Sigmoid colon (tissue), 7 donors: ENCODE data around the gene ABCB1. TPM values are rescaled to one million over a fixed set of nuclear protein-coding genes. Genes with fewer than 3 reads are reported as not detected.

ENCODE experiments used
- DNase-seq: peaks from one replicate; pipeline ENCODE4 v3.0.0-alpha.2; 2019
- H3K27ac ChIP-seq, 4 donors: fragments of 200-600 bp; sonication (generic); one replicate each; pipeline ENCODE4 v1.5.1; 2016 to 2019; ENCODE audit warnings: mild to moderate bottlenecking in 1 of 4
- H3K27me3 ChIP-seq, 3 donors: fragments of 200-600 bp; sonication (generic); one replicate each; pipeline ENCODE4 v1.5.1; 2019; ENCODE audit warnings: mild to moderate bottlenecking in 1 of 3
- H3K36me3 ChIP-seq, 4 donors: fragments of 200-600 bp; sonication (generic); one replicate each; pipeline ENCODE4 v1.5.1; 2016 to 2019
- H3K4me1 ChIP-seq, 4 donors: fragments of 200-600 bp; sonication (generic); one replicate each; pipeline ENCODE4 v1.5.1; 2017 to 2019
- H3K4me3 ChIP-seq, 4 donors: fragments of 200-600 bp; sonication (generic); one replicate each; pipeline ENCODE4 v1.5.1; 2017 to 2019; ENCODE audit warnings: mild to moderate bottlenecking in 2 of 4, moderate library complexity in 1 of 4
- H3K9me3 ChIP-seq, 4 donors: fragments of 200-600 bp in 3 of 4; sonication (generic) in 3 of 4; one replicate each; pipeline versions ENCODE4 v1.5.1 to v1.6.1; 2013 to 2019
- CTCF ChIP-seq, 4 experiments: fragments of 450-650 bp in 3 of 4; fragments of 200-600 bp in 1 of 4; IDR thresholded peaks; one replicate each; pipeline ENCODE4 v1.5.1; 2016 to 2019; ENCODE audit warnings: antibody characterized with exemption in 4 of 4, mild to moderate bottlenecking in 3 of 4, moderate library complexity in 2 of 4
- EP300 ChIP-seq, 4 donors: sonication (generic); formaldehyde crosslinking; IDR thresholded peaks; one replicate each; pipeline ENCODE4 v1.6.1; 2017; ENCODE audit warnings: antibody characterized with exemption in 4 of 4
- POLR2A ChIP-seq, 2 donors: fragments of 450-650 bp; IDR thresholded peaks; one replicate each; pipeline ENCODE4 v1.6.1; 2016; ENCODE audit warnings: antibody characterized with exemption in 2 of 2, mild to moderate bottlenecking in 2 of 2, moderate library complexity in 2 of 2
- POLR2AphosphoS5 ChIP-seq, 4 donors: sonication (generic); formaldehyde crosslinking; IDR thresholded peaks; one replicate each; pipeline ENCODE4 v1.6.1; 2017; ENCODE audit warnings: antibody characterized with exemption in 4 of 4
- WGBS, 2 donors: extraction: QIAGEN DNeasy Blood & Tissue Kit; methylation state at CpG; one replicate each; pipeline ENCODE4 v1.1.7; 2013; 5-methylcytosine and 5-hydroxymethylcytosine counted together
- intact Hi-C: fragments of 100-400 bp; cut with DNase I; formaldehyde crosslinking; loops from one replicate; pipeline ENCODE4 v1.15.1; 2023
- polyA plus RNA-seq, 3 donors: library from polyadenylated mRNA; stranded (reverse); fragments of 200-250 nt; gene quantifications; one replicate each; pipeline ENCODE4 v1.2.3, GENCODE V29; 2013
- total RNA-seq, 4 donors: library from RNA; depleted of rRNA; stranded (reverse); fragments of >200 nt; gene quantifications; one replicate each; pipeline ENCODE4 v1.1.0, GENCODE V29; 2016
- donor health status: healthy with polysubstance abuse.
- donor health status: Bipolar disorder and iron deficiency.
- donor health status: healthy.

Gene ABCB1
- total and polyA plus RNA-seq, 7 donors = 4.6 to 17.6 (median 5.8) TPM

- Histone ChIP-seq H3K27ac (no peak overlapping the region), H3K27me3 (no peaks in the 10 kb centered on the region), H3K36me3 (no peaks in the 10 kb centered on the region), H3K4me3 (no peak overlapping the region), H3K4me1 (no peaks in the 10 kb centered on the region), H3K9me3 (no peaks in the 10 kb centered on the region)
- TF ChIP-seq CTCF (IDR thresholded peaks at IDR 0.05) (no peak), POLR2AphosphoS5 (IDR thresholded peaks at IDR 0.05) (no peak), POLR2A (IDR thresholded peaks at IDR 0.05) (no peak), EP300 (IDR thresholded peaks at IDR 0.05) (no peak)
- WGBS, 2 donors = 5 to 14% methylated on average over 3 of the region's 3 CpGs
- DNase-seq = no peak
- intact Hi-C loops = no loop called here
Measured at GRCh38 chr7:87564296-87564963, 36.3 kb downstream of the ABCB1 start.

GRCh38 chr7:87561702-87562101, 39.0 kb downstream of the ABCB1 start:
- no peak for DNase-seq
- 94% methylated on average over 4 of the region's 4 CpGs for WGBS, 2 donors
- TF ChIP-seq EP300 (IDR thresholded peaks at IDR 0.05) (no peak), POLR2AphosphoS5 (IDR thresholded peaks at IDR 0.05) (no peak), POLR2A (IDR thresholded peaks at IDR 0.05) (no peak), CTCF (IDR thresholded peaks at IDR 0.05) (no peak)
- Histone ChIP-seq H3K4me1 (no peaks in the 10 kb centered on the region), H3K27ac (no peak overlapping the region), H3K9me3 (no peaks in the 10 kb centered on the region), H3K36me3 (no peaks in the 10 kb centered on the region), H3K4me3 (no peak overlapping the region), H3K27me3 (no peaks in the 10 kb centered on the region)
- intact Hi-C loops = no loop called here

GRCh38 chr7:87561102-87561501, 39.6 kb downstream of the ABCB1 start:
- Histone ChIP-seq H3K27ac (no peak overlapping the region), H3K4me1 (no peaks in the 10 kb centered on the region), H3K4me3 (no peak overlapping the region), H3K27me3 (no peaks in the 10 kb centered on the region), H3K9me3 (no peaks in the 10 kb centered on the region), H3K36me3 (no peaks in the 10 kb centered on the region)
- DNase-seq = no peak
- no peak for TF ChIP-seq CTCF (IDR thresholded peaks at IDR 0.05)
- no peak for TF ChIP-seq EP300 (IDR thresholded peaks at IDR 0.05)
- no peak for TF ChIP-seq POLR2A (IDR thresholded peaks at IDR 0.05)
- no peak for TF ChIP-seq POLR2AphosphoS5 (IDR thresholded peaks at IDR 0.05)
- intact Hi-C loops = no loop called here
- WGBS, 2 donors = 77 to 78% methylated on average over 2 of the region's 2 CpGs

GRCh38 chr7:87552351-87552900, 48.3 kb downstream of the ABCB1 start:
- TF ChIP-seq EP300 (IDR thresholded peaks at IDR 0.05) (no peak), POLR2A (IDR thresholded peaks at IDR 0.05) (no peak), CTCF (IDR thresholded peaks at IDR 0.05) (no peak), POLR2AphosphoS5 (IDR thresholded peaks at IDR 0.05) (no peak)
- WGBS, 2 donors = 91 to 94% methylated on average over 3 of the region's 3 CpGs

More at GRCh38 chr7:87552351-87552900, 48.3 kb downstream of the ABCB1 start:
- no peak overlapping the region for H3K27ac ChIP-seq
- no peaks in the 10 kb centered on the region for H3K4me1 ChIP-seq
- no peaks in the 10 kb centered on the region for H3K27me3 ChIP-seq
- H3K9me3 ChIP-seq = no peaks in the 10 kb centered on the region
- intact Hi-C loops = no loop called here
- no peak overlapping the region for H3K4me3 ChIP-seq
- no peak for DNase-seq
- H3K36me3 ChIP-seq = no peaks in the 10 kb centered on the region
